ENCODE results near the gene HCN3. TPM values are rescaled to one million over a fixed set of nuclear protein-coding genes. Genes with fewer than 3 reads are reported as not detected.

HCN3 gene
- total and polyA plus RNA-seq, 2 of the 8 experiments (the other 6 are each of a cell fraction or from before 2014, with no cell fraction given) = 6.4 to 7.3 TPM

DNA sequence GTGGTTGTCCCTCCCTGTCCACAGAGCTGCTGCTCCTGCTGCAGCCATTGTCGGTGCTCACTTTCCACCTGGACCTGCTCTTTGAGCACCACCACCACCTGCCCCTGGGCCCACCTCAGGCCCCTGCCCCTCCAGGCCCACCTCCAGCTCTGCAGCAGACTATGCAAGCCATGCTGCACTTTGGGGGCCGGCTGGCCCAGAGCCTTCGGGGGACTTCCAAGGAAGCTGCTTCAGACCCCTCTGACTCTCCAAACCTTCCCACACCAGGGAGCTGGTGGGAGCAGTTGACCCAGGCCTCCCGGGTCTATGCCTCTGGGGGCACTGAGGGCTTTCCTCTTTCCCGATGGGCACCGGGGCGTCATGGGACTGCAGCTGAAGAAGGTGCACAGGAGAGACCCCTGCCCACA, 49.4 kb downstream of the HCN3 start:
- Histone ChIP-seq H3K79me1 (ENCODE audit: low read depth, low read length) (peaks cover 6% of the 10 kb centered on the region), H3K14ac (ENCODE audit: insufficient read length) (no peak overlapping the region), H4K20me1 (replicated peaks in 1 of 2; ENCODE audit: control insufficient read depth in 1 of 2, insufficient read depth in 2 of 2, low read length in 2 of 2) (peaks cover 5 to 8% of the 10 kb centered on the region in 2 experiments), H2BK20ac (ENCODE audit: low read length) (no peak overlapping the region), H2AK5ac (ENCODE audit: low read depth, low read length) (no peak overlapping the region), H3K27ac (ENCODE audit: low read depth, low read length) (no peak overlapping the region), H3K23ac (ENCODE audit: insufficient read length) (no peak overlapping the region), H4K8ac (ENCODE audit: extremely low read depth, insufficient read depth, low read length) (no peak overlapping the region), H3K9me3 (ENCODE audit: insufficient read depth in 2 of 2, low read depth in 1 of 2, low read length in 1 of 2) (no peaks in the 10 kb centered on the region), H2AFZ (ENCODE audit: low read length) (no peak overlapping the region), H4K91ac (replicated peaks; ENCODE audit: insufficient read length, low read length) (no peak overlapping the region), H2BK15ac (ENCODE audit: low read length) (no peak overlapping the region), H4K5ac (ENCODE audit: insufficient read length, low read depth, low read length) (no peak overlapping the region), H3K18ac (ENCODE audit: extremely low read depth, low read length) (no peak overlapping the region), H3K4ac (replicated peaks; ENCODE audit: insufficient read length, low read depth, low read length) (no peak overlapping the region), H3K36me3 (ENCODE audit: control insufficient read depth in 2 of 4, insufficient read depth in 4 of 4, low read length in 3 of 4) (peaks cover 0 to 29% (median 3%) of the 10 kb centered on the region in 4 experiments; a peak in 7 of 8 replicates), H3K27me3 (replicated peaks in 1 of 4; ENCODE audit: control insufficient read depth in 3 of 4, extremely low read depth in 1 of 4, insufficient read depth in 3 of 4, low read length in 3 of 4) (peaks cover 0 to 5% (median 3%) of the 10 kb centered on the region in 4 experiments; a peak in 4 of 7 replicates), H3K4me3 (ENCODE audit: extremely low read depth in 1 of 4, insufficient read depth in 2 of 4, low read depth in 3 of 4, low read length in 4 of 4) (no peak overlapping the region), H3K9ac (replicated peaks in 1 of 4; ENCODE audit: extremely low read depth in 1 of 4, low read depth in 3 of 4, low read length in 3 of 4) (no peak overlapping the region), H3K4me1 (replicated peaks in 1 of 4; ENCODE audit: control insufficient read depth in 3 of 4, insufficient read depth in 4 of 4, low read length in 3 of 4) (peaks cover 4 to 17% (median 11%) of the 10 kb centered on the region in 4 experiments; a peak in 6 of 7 replicates), H2BK12ac (ENCODE audit: low read depth, low read length) (no peak overlapping the region), H3K23me2 (ENCODE audit: low read depth, low read length) (peaks cover 9% of the 10 kb centered on the region; the same call in 1 of the 2 replicates), H3K4me2 (ENCODE audit: insufficient read depth in 1 of 2, low read depth in 2 of 2, low read length in 2 of 2) (no peak overlapping the region), H3K56ac (replicated peaks; ENCODE audit: insufficient read length, low read depth, low read length) (no peak overlapping the region), H2BK120ac (replicated peaks; ENCODE audit: low read depth, low read length) (no peak overlapping the region), H2BK5ac (ENCODE audit: low read depth, low read length) (no peak overlapping the region), H3K79me2 (ENCODE audit: control insufficient read depth in 1 of 2, insufficient read depth in 2 of 2, low read length in 2 of 2) (peaks cover 0 to 4% of the 10 kb centered on the region in 2 experiments; a peak in 1 of 4 replicates)
- 96% methylated on average over 7 of the region's 7 CpGs; no CpG with 5 or more reads in 1 of the 2 experiments for WGBS, 2 experiments (ENCODE audit: extremely low coverage in 1 of 2, insufficient coverage in 1 of 2, insufficient read length in 1 of 2, insufficient replicate concordance in 2 of 2, low coverage in 1 of 2, low lambda C conversion rate in 2 of 2, missing lambda C conversion rate in 1 of 2)
- DNase-seq (ENCODE audit: low read depth in 1 of 2, low spot score in 2 of 2) = no peak
- ChIA-PET CTCF (ENCODE audit: partially characterized antibody) (interaction anchor here (1.4 to 15.0 kb wide), 2 partner anchors 68 to 76 kb away, joined by 3 to 227 read pairs; partner anchors contain the start of gene ENTREP3), POLR2A (ENCODE audit: partially characterized antibody) (interaction anchor here (1.6 kb wide), 1 partner anchor 11 kb away, joined by 4 read pairs; no protein-coding TSS in a partner anchor)
- no peak for FAIRE-seq
- TF ChIP-seq CBX8 (IDR thresholded peaks at IDR 0.05; ENCODE audit: borderline replicate concordance, low read depth, low read length) = no peak
- TF ChIP-seq EP300 (IDR thresholded peaks at IDR 0.05; ENCODE audit: borderline replicate concordance in 1 of 2, low read depth in 2 of 2, low read length in 2 of 2) = no peak
- no peak for TF ChIP-seq RFX5 (IDR thresholded peaks at IDR 0.05; ENCODE audit: borderline replicate concordance, low read depth, low read length)
- no peak for TF ChIP-seq SRF (IDR thresholded peaks at IDR 0.05; ENCODE audit: low read depth, low read length)
- TF ChIP-seq MAX (IDR thresholded peaks at IDR 0.05) = no peak
- no peak for TF ChIP-seq ATF3 (IDR thresholded peaks at IDR 0.05; ENCODE audit: insufficient read depth, low read depth, low read length)

Data from H1 (cell line).